K562 (cell line): Measurements from ENCODE around the gene PPP4R3A. TPM values are rescaled to one million over a fixed set of nuclear protein-coding genes. Genes with fewer than 3 reads are reported as not detected.
"Not testable (repeated sequence)": the region's sequence is repeated elsewhere in the genome, so short reads cannot be mapped to it uniquely, and the experiment has no call there.

ENCODE experiments used
- ATAC-seq: fragments of 200-7000 bp; cut with Tn5 transposase; 3 replicates; pipeline ENCODE4 v1.9.1; 2020; ENCODE audit warnings: moderate library complexity
- BruUV-seq: library from RNA; stranded (reverse); fragments of 400-500 nt; replicated peaks from 2 replicates; lab custom pipeline; 2021; lab: Mats Ljungman, UMichigan
- CTCF ChIA-PET: fragments of 300-600 bp; formaldehyde crosslinking; extraction: SDS; loops from one replicate; lab custom pipeline; 2021; ENCODE audit warnings: low intra/inter-chr PET ratio; lab: Yijun Ruan, JAX
- POLR2A ChIA-PET: fragments of 300-600, 350-650 bp; sonication (Branson Sonifier 250); formaldehyde crosslinking; extraction: SDS; loops from one replicate; lab custom pipeline; 2021; ENCODE audit warnings: antibody characterized with exemption, inconsistent platforms; lab: Yijun Ruan, JAX
- DNase-seq, 4 experiments: peaks; one replicate each; pipeline versions ENCODE4 v3.0.0 to v3.0.0-alpha.2; 2011 to 2018; ENCODE audit warnings: low spot score in 3 of 4, mixed read lengths in 3 of 4; ENCODE audit errors: extremely low read depth in 1 of 4
- FAIRE-seq: peaks from 2 replicates; lab custom pipeline; 2011; peaks lifted over from hg19 to GRCh38; lab: Jason Lieb, UNC
- H2AFZ ChIP-seq: 2 replicates; pipeline ENCODE4 v1.6.0; 2011; ENCODE audit warnings: low read depth, low read length, control low read depth, inconsistent platforms
- H3K27ac ChIP-seq: fragments of 200-600 bp; 3 replicates; pipeline ENCODE4 v1.8.0; 2011; ENCODE audit warnings: low read depth, mild to moderate bottlenecking, control low read depth, inconsistent platforms, low read length, moderate library complexity, mixed read lengths; ENCODE audit errors: extremely low read depth
- H3K27me3 ChIP-seq, 2 experiments: fragments of 300-600 bp in 1 of 2; 2 replicates in 1 of 2; 3 replicates in 1 of 2; pipeline versions ENCODE4 v1.6.0 to v1.8.0; 2011; ENCODE audit warnings: inconsistent platforms in 2 of 2, low read length in 2 of 2, mild to moderate bottlenecking in 1 of 2, mixed read lengths in 1 of 2, moderate library complexity in 1 of 2; ENCODE audit not compliant: control insufficient read depth in 2 of 2, insufficient read depth in 2 of 2
- H3K36me3 ChIP-seq: fragments of 300-600 bp; 3 replicates; pipeline ENCODE4 v1.8.0; 2011; ENCODE audit warnings: mild to moderate bottlenecking, low read length, inconsistent platforms; ENCODE audit not compliant: control insufficient read depth, insufficient read depth
- H3K4me1 ChIP-seq, 2 experiments: fragments of 200-600 bp in 1 of 2; replicated peaks in 1 of 2; 2 replicates in 1 of 2; 3 replicates in 1 of 2; pipeline versions ENCODE4 v1.5.1 to v1.8.0; 2011; ENCODE audit warnings: inconsistent platforms in 2 of 2, low read length in 2 of 2, mild to moderate bottlenecking in 1 of 2, mixed read lengths in 1 of 2, moderate library complexity in 1 of 2; ENCODE audit not compliant: control insufficient read depth in 2 of 2, insufficient read depth in 2 of 2
- H3K4me2 ChIP-seq: 2 replicates; pipeline ENCODE4 v1.6.1; 2011; ENCODE audit warnings: low read length, control low read depth, inconsistent platforms, mixed read lengths; ENCODE audit not compliant: insufficient read depth
- H3K4me3 ChIP-seq: fragments of 200-600 bp; sonication (generic), shearing (Covaris generic); 2 replicates; pipeline ENCODE4 v1.5.1; 2016; ENCODE audit warnings: control low read depth, inconsistent platforms
- H3K79me2 ChIP-seq: fragments of 200-600 bp; 3 replicates; pipeline ENCODE4 v1.8.0; 2011; ENCODE audit warnings: low read length, inconsistent platforms; ENCODE audit not compliant: control insufficient read depth, insufficient read depth
- H3K9ac ChIP-seq, 2 experiments: 2 replicates each; pipeline versions ENCODE4 v1.6.0 to v1.6.1; 2011; ENCODE audit warnings: low read depth in 2 of 2, low read length in 2 of 2, control low read depth in 1 of 2, inconsistent platforms in 1 of 2, mild to moderate bottlenecking in 1 of 2, mixed read lengths in 1 of 2; ENCODE audit not compliant: insufficient read depth in 1 of 2
- H3K9me1 ChIP-seq: one replicate; pipeline ENCODE4 v1.6.0; 2011; ENCODE audit warnings: inconsistent platforms, mild to moderate bottlenecking, low read length, moderate library complexity; ENCODE audit not compliant: control insufficient read depth, insufficient read depth
- H3K9me3 ChIP-seq: replicated peaks from 2 replicates; pipeline ENCODE4 v1.5.1; 2011; ENCODE audit warnings: low read depth, low read length, inconsistent platforms; ENCODE audit not compliant: control insufficient read depth, insufficient read depth
- H4K20me1 ChIP-seq: replicated peaks from 2 replicates; pipeline ENCODE4 v1.6.1; 2011; ENCODE audit warnings: low read length, inconsistent platforms, mixed read lengths; ENCODE audit not compliant: control insufficient read depth, insufficient read depth
- EGR1 ChIP-seq: fragments of 450-650 bp; conservative IDR thresholded peaks from 2 replicates; pipeline ENCODE4 v1.6.1; 2017; ENCODE audit warnings: mild to moderate bottlenecking
- ZFP36 ChIP-seq: fragments of 150-350 bp; IDR thresholded peaks from 2 replicates; pipeline ENCODE4 v1.6.1; 2018; ENCODE audit warnings: low read length, low read depth; ENCODE audit not compliant: partially characterized antibody
- ZSCAN32 ChIP-seq: fragments of 450-650 bp; formaldehyde crosslinking; IDR thresholded peaks from 2 replicates; pipeline ENCODE4 v1.4.0; 2020; ENCODE audit warnings: mild to moderate bottlenecking, moderate library complexity
- WGBS: fragments of 100-300 bp; shearing (Covaris generic); methylation state at CpG from one replicate; pipeline ENCODE4 v1.1.6; 2016; ENCODE audit warnings: low coverage, mixed read lengths; ENCODE audit not compliant: insufficient coverage; ENCODE audit errors: missing lambda C conversion rate; 5-methylcytosine and 5-hydroxymethylcytosine counted together
- in situ Hi-C: fragments of 300-500 bp; cut with MboI; formaldehyde crosslinking; loops from 4 replicates; pipeline ENCODE4 v1.15.0; 2018; ENCODE audit warnings: inconsistent platforms, mixed read lengths
- intact Hi-C: fragments of 100-400 bp; cut with micrococcal nuclease; formaldehyde crosslinking; loops from 2 replicates; pipeline ENCODE4 v1.14.2; 2022
- polyA plus RNA-seq, 8 experiments: library from polyadenylated mRNA; depleted of rRNA in 4 of 8; stranded (reverse) in 5 of 8; unstranded in 3 of 8; fragments of >200 nt; fragmentation: Nextera tagmentation in 2 of 8; fragmentation: Illumina TruSeq in 1 of 8; extraction: Ambion mirVana in 2 of 8; extraction: Trizol in 1 of 8; gene quantifications; 2 replicates each; pipeline versions ENCODE4 v1.2.1 to v1.2.3, GENCODE V29; 2011 to 2014; ENCODE audit warnings: inconsistent platforms in 1 of 8, missing spikeins in 1 of 8
- total RNA-seq, 7 experiments: library from RNA; depleted of rRNA in 6 of 7; stranded (reverse); fragments of >200 nt in 6 of 7; fragmentation: Illumina TruSeq in 2 of 7; extraction: Trizol in 2 of 7; gene quantifications; 2 replicates each; pipeline versions ENCODE4 v1.2.1 to v1.2.3, GENCODE V29; 2011 to 2021; ENCODE audit warnings: low replicate concordance in 1 of 7

Gene PPP4R3A
- total and polyA plus RNA-seq, 9 of the 15 experiments (the other 6 are each of a cell fraction or from before 2014, with no cell fraction given): 9.5 to 54.9 (median 44.9) TPM

DNA sequence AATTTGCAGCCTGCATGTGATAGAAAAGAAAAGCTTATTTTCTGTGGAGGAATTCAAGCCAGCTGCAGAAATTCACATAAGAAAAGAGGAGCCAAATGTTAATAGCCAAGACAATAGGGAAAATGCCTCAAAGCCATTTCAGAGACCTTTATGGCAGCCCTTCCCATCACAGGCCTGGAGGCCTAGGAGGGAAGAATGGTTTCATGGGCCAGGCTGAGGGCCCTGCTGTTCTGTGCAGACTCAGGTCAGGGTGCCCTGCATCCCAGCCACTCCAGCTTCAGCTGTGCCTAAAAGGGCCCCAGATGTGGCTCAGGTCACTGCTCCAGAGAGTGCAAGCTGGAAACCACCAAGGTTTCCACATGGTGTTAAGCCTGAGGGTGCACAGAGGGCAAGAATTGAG is 71.3 kb downstream of the PPP4R3A start:
- no peaks in the 10 kb centered on the region for H3K9me1 ChIP-seq
- no peak overlapping the region for H3K4me3 ChIP-seq
- H3K9me3 ChIP-seq: no peaks in the 10 kb centered on the region
- no peaks in the 10 kb centered on the region for H4K20me1 ChIP-seq
- FAIRE-seq (no peak), ATAC-seq (no peak)
- H3K4me2 ChIP-seq: no peak overlapping the region
- no peaks in the 10 kb centered on the region; a peak in 1 of 5 replicates for H3K4me1 ChIP-seq
- in situ Hi-C loops (no loop called here), intact Hi-C loops (no loop called here)
- BruUV-seq: no TSS peak
- peaks cover 6% of the 10 kb centered on the region; the same call in 1 of the 3 replicates for H3K79me2 ChIP-seq
- H3K27me3 ChIP-seq: no peaks in the 10 kb centered on the region
- H3K36me3 ChIP-seq: peaks cover 5% of the 10 kb centered on the region; the same call in 1 of the 3 replicates
- H3K9ac ChIP-seq: no peak overlapping the region
- H3K27ac ChIP-seq: no peak overlapping the region
- TF ChIP-seq ZFP36 (peak; percentile 58), ZSCAN32 (no peak), EGR1 (no peak)
- TF ChIP-seq, all 486 proteins: peak for 1
- ChIA-PET CTCF (no interaction called here), POLR2A (no interaction called here)
- no peak overlapping the region for H2AFZ ChIP-seq
- DNase-seq: no peak

DNA sequence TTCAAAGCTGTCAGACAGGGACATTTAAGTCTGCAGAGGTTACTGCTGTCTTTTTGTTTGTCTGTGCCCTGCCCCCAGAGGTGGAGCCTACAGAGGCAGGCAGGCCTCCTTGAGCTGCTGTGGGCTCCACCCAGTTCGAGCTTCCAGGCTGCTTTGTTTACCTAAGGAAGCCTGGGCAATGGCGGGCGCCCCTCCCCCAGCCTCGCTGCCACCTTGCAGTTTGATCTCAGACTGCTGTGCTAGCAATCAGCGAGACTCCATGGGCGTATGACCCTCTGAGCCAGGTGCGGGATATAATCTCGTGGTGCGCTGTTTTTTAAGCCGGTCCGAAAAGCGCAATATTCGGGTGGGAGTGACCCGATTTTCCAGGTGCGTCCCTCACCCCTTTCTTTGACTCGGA is 73.8 kb downstream of the PPP4R3A start:
- H3K4me1 ChIP-seq, H3K9me3 ChIP-seq, ATAC-seq: not testable (repeated sequence)

More for the DNA sequence above, 73.8 kb downstream of the PPP4R3A start:
- H3K9me1 ChIP-seq, FAIRE-seq, H4K20me1 ChIP-seq, H3K27me3 ChIP-seq, H3K4me3 ChIP-seq, BruUV-seq, H3K9ac ChIP-seq, DNase-seq, CTCF ChIA-PET, H2AFZ ChIP-seq, H3K27ac ChIP-seq, H3K36me3 ChIP-seq, POLR2A ChIA-PET, H3K4me2 ChIP-seq, in situ Hi-C loops, H3K79me2 ChIP-seq, intact Hi-C loops: not testable (repeated sequence)
- 83% methylated on average over 2 of the region's 16 CpGs for WGBS
